SJSA1 (cell line): ENCODE measurements around the gene CREBZF. TPM values are rescaled to one million over a fixed set of nuclear protein-coding genes. Genes with fewer than 3 reads are reported as not detected.
"Not testable (repeated sequence)": the region's sequence is repeated elsewhere in the genome, so short reads cannot be mapped to it uniquely, and the experiment has no call there.

Experiments used
- DNase-seq, 2 experiments: peaks; one replicate each; pipeline ENCODE4 v3.0.0-alpha.2; 2015 to 2020; ENCODE audit warnings: low spot score in 2 of 2, low read depth in 1 of 2
- H3K27ac ChIP-seq: fragments of 250-450 bp; sonication (Bioruptor Pico); 2 replicates; pipeline ENCODE4 v1.5.1; 2020; ENCODE audit warnings: mild to moderate bottlenecking, moderate library complexity
- H3K27me3 ChIP-seq: fragments of 250-450 bp; sonication (Bioruptor Pico); replicated peaks from 2 replicates; pipeline ENCODE4 v1.5.1; 2020; ENCODE audit warnings: mild to moderate bottlenecking, moderate library complexity
- H3K36me3 ChIP-seq: fragments of 250-450 bp; sonication (Bioruptor Pico); 2 replicates; pipeline ENCODE4 v1.5.1; 2020; ENCODE audit warnings: mild to moderate bottlenecking
- H3K4me1 ChIP-seq: fragments of 250-450 bp; sonication (Bioruptor Pico); replicated peaks from 2 replicates; pipeline ENCODE4 v1.6.1; 2021; ENCODE audit warnings: mild to moderate bottlenecking
- H3K4me3 ChIP-seq: fragments of 250-450 bp; sonication (Bioruptor Pico); 2 replicates; pipeline ENCODE4 v1.5.1; 2020; ENCODE audit warnings: mild to moderate bottlenecking
- H3K9me3 ChIP-seq: fragments of 250-450 bp; sonication (Bioruptor Pico); replicated peaks from 2 replicates; pipeline ENCODE4 v1.5.1; 2020; ENCODE audit warnings: mild to moderate bottlenecking
- total RNA-seq: library from RNA; depleted of rRNA; stranded (reverse); fragments of >200 nt; shearing (Covaris generic); gene quantifications from 2 replicates; pipeline ENCODE4 v1.2.3, GENCODE V29; 2014; rRNA removed

CREBZF gene
- total RNA-seq, 1 experiment from 2014 or later = 15.2 TPM

DNA sequence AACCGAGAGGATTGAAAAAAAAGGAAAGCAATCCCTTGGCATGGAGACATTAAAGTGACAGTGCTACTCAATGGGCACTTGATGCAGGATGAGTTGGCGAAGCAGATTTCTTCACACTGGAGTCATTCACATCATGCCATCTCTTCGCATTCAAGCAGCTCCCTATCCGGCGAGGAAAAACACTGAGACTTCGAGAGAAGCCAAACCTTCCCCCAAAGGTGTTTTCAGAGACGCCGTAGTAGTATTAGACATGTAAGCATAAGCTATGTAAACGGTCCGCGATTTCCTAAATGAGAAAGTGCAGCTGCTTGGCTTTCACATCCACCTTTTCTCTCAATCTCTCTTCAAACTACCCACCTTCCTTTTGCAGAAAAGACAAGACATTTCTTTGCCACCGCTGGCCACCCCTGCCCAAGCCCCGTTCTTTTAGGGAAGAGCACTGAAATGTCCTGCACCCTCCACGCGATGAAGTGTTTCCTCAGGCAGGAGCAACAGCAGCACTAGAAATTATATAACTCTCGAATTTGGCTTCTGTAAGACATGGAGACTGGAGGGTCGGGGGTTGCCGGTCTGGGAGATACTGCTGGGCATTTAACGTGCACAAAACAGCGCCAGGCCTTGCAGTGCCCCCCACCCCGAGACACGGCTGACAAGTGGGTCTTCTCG lies 37.5 kb downstream of the CREBZF start, which contains the start of gene DLG2:
DLG2 (minus strand) TSS at position 13 of the 666 bp plus-strand sequence.
- peak within 1 kb of the TSS; percentile 49 for H3K4me3 ChIP-seq
- no peak within 1 kb of the TSS for H3K27ac ChIP-seq
- H3K9me3 ChIP-seq = no peaks in the 10 kb centered on the region
- peak in 1 of 2 experiments; percentile 14 for DNase-seq
- no peaks in the 10 kb centered on the region for H3K4me1 ChIP-seq
- H3K36me3 ChIP-seq = no peaks in the 10 kb centered on the region
- H3K27me3 ChIP-seq = no peaks in the 10 kb centered on the region

DNA sequence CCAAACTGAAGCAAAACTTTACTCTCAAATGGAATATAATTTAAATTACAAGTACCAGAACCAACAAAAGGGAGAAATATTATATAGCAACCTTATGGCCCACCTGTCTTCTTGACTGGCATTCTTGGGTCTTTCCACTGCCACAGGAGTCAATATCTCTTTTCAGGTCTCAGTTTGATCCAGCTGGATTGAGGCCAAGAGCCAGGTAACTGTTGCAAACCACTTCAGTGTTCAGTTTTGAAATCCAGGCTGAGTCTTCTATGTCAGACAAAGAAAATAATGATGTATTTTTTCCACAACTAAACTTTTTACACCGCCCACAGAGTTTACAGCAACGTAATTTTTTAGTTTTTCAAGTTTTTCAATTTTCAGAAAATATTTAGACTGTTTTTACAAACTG lies 38.4 kb downstream of the CREBZF start:
- Histone ChIP-seq H3K36me3 (no peaks in the 10 kb centered on the region), H3K4me3 (no peak overlapping the region), H3K27me3 (no peaks in the 10 kb centered on the region), H3K9me3 (no peaks in the 10 kb centered on the region), H3K27ac (no peak overlapping the region), H3K4me1 (no peaks in the 10 kb centered on the region)
- DNase-seq = no peak

DNA sequence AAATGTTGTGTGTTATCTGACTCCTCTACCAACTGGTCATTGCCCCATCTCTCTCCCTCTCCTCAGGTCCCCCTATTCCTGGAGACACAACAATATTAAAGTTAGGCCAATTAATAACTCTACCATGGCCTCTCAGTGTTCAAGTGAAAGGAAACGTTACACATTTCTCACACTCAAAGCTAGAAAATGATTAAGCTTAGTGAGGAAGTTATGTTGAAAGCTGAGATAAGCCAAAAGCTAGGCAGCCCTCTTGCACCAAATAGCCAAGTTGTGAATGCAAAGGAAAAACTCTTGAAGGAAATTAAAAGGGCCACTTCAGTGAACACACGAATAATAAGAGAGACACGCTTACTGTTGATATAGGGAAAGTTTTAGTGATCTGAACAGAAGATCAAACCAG lies 44.7 kb downstream of the CREBZF start:
- Histone ChIP-seq H3K4me3 (no peak overlapping the region), H3K4me1 (no peaks in the 10 kb centered on the region), H3K27ac (no peak overlapping the region), H3K9me3 (no peaks in the 10 kb centered on the region), H3K27me3 (no peaks in the 10 kb centered on the region), H3K36me3 (no peaks in the 10 kb centered on the region)
- DNase-seq = no peak

DNA sequence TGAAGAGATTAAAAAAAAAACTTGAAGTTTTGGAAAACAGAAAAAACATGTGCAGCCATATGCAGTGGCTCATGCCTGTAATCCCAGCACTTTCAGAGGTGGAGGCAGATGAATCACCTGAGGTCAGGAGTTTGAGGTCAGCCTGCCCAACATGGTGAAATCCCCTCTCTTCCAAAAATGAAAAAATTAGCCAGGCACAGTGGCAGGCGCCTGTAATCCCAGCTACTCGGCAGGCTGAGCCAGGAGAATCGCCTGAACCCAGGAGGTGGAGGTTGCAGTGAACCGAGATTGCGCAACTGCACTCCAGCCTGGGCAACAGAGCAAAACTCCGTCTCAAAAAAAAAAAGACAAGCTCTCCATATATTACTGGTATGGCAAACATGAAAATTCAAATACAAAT lies 45.4 kb downstream of the CREBZF start:
- H3K4me1 ChIP-seq = no peaks in the 10 kb centered on the region
- DNase-seq = no peak
- H3K9me3 ChIP-seq = no peaks in the 10 kb centered on the region
- no peak overlapping the region for H3K27ac ChIP-seq
- H3K36me3 ChIP-seq = no peaks in the 10 kb centered on the region
- H3K27me3 ChIP-seq = no peaks in the 10 kb centered on the region
- no peak overlapping the region for H3K4me3 ChIP-seq

DNA sequence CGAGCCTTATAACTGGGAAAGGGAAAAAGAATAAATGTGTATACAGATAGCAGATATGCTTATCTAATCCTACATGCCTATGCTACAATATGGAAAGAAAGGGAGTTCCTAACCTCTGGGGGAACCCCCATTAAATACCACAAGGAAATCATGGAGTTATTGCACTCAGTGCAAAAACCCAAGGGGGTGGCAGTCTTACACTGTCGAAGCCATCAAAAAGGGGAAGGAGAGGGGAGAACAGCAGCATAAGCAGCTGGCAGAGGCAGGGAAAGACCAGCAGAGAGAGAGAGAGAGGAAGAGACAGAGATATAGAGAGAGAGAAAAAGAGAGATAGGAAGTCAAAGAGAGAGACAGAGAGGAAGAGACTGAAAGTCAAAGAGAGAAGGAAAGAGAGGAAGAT lies 53.3 kb downstream of the CREBZF start:
- not testable (repeated sequence) for H3K4me3 ChIP-seq, H3K36me3 ChIP-seq, H3K27ac ChIP-seq, H3K27me3 ChIP-seq, H3K9me3 ChIP-seq, H3K4me1 ChIP-seq, DNase-seq

Other genes starting within 250 kb of the CREBZF start
- gene DLG2, start 37.8 kb downstream of the CREBZF start, total RNA-seq = 0.13 TPM in 1 of 2 replicates, not detected in the other
- gene TMEM126B, start 36.5 kb downstream of the CREBZF start, total RNA-seq = 32.5 and 37.0 TPM in 2 replicates
- 30.6 and 52.5 TPM in 2 replicates for gene TMEM126A, start 17.2 kb downstream of the CREBZF start, total RNA-seq
- 0.26 TPM in 1 of 2 replicates, not detected in the other for gene CCDC89, start 21.1 kb upstream of the CREBZF start, total RNA-seq
- gene SYTL2, start 146.0 kb upstream of the CREBZF start, total RNA-seq = 4.9 and 11.4 TPM in 2 replicates
- gene CCDC83, start 190.3 kb upstream of the CREBZF start, total RNA-seq = not detected in 2 replicates